Measurements from ENCODE around the gene VEPH1. TPM values are rescaled to one million over a fixed set of nuclear protein-coding genes. Genes with fewer than 3 reads are reported as not detected.

Gene VEPH1
- total RNA-seq, 1 donor from 2014 or later, result 8.8 TPM

- no peak overlapping the region for H3K27ac Mint-ChIP-seq (ENCODE audit: unreplicated experiment)
- H3K4me1 Mint-ChIP-seq, result peaks cover 7% of the 10 kb centered on the region
- peaks cover 4% of the 10 kb centered on the region for H3K9me3 Mint-ChIP-seq
- no peak for TF ChIP-seq CTCF (conservative IDR thresholded peaks at IDR 0.05)
- no peak for DNase-seq (ENCODE audit: low read depth, low spot score)
- no peak overlapping the region for H3K4me3 Mint-ChIP-seq
- H3K36me3 Mint-ChIP-seq (ENCODE audit: low read depth), result peaks cover 4% of the 10 kb centered on the region
- no peaks in the 10 kb centered on the region for H3K27me3 Mint-ChIP-seq (ENCODE audit: low read depth)
Observed at GRCh38 chr3:157429708-157430107, 73.5 kb downstream of the VEPH1 start.

GRCh38 chr3:157428853-157429252 lies 74.4 kb downstream of the VEPH1 start:
- Mint-ChIP-seq H3K9me3 (peaks cover 9% of the 10 kb centered on the region), H3K27me3 (ENCODE audit: low read depth) (no peaks in the 10 kb centered on the region), H3K4me1 (peaks cover 7% of the 10 kb centered on the region), H3K4me3 (no peak overlapping the region), H3K36me3 (ENCODE audit: low read depth) (peaks cover 11% of the 10 kb centered on the region), H3K27ac (ENCODE audit: unreplicated experiment) (no peak overlapping the region)
- DNase-seq (ENCODE audit: low read depth, low spot score), result no peak
- no peak for TF ChIP-seq CTCF (conservative IDR thresholded peaks at IDR 0.05)

GRCh38 chr3:157427901-157428300 lies 75.3 kb downstream of the VEPH1 start:
- no peak for DNase-seq (ENCODE audit: low read depth, low spot score)
- Mint-ChIP-seq H3K4me1 (peaks cover 7% of the 10 kb centered on the region), H3K9me3 (peaks cover 10% of the 10 kb centered on the region), H3K4me3 (no peak overlapping the region), H3K27me3 (ENCODE audit: low read depth) (no peaks in the 10 kb centered on the region), H3K36me3 (ENCODE audit: low read depth) (peaks cover 11% of the 10 kb centered on the region), H3K27ac (ENCODE audit: unreplicated experiment) (no peak overlapping the region)
- no peak for TF ChIP-seq CTCF (conservative IDR thresholded peaks at IDR 0.05)

GRCh38 chr3:157423337-157423736 lies 79.9 kb downstream of the VEPH1 start:
- DNase-seq (ENCODE audit: low read depth, low spot score), result no peak
- Mint-ChIP-seq H3K4me1 (peaks cover 7% of the 10 kb centered on the region), H3K27me3 (ENCODE audit: low read depth) (no peaks in the 10 kb centered on the region), H3K36me3 (ENCODE audit: low read depth) (peaks cover 11% of the 10 kb centered on the region), H3K9me3 (peaks cover 12% of the 10 kb centered on the region), H3K27ac (ENCODE audit: unreplicated experiment) (no peak overlapping the region), H3K4me3 (no peak overlapping the region)
- no peak for TF ChIP-seq CTCF (conservative IDR thresholded peaks at IDR 0.05)

- Mint-ChIP-seq H3K36me3 (ENCODE audit: low read depth) (peaks cover 8% of the 10 kb centered on the region), H3K27me3 (ENCODE audit: low read depth) (no peaks in the 10 kb centered on the region), H3K9me3 (peaks cover 9% of the 10 kb centered on the region), H3K4me3 (no peak overlapping the region), H3K4me1 (peaks cover 4% of the 10 kb centered on the region), H3K27ac (ENCODE audit: unreplicated experiment) (no peak overlapping the region)
- DNase-seq (ENCODE audit: low read depth, low spot score), result no peak
- no peak for TF ChIP-seq CTCF (conservative IDR thresholded peaks at IDR 0.05)
Observed at GRCh38 chr3:157420606-157421130, 82.5 kb downstream of the VEPH1 start.
